ENCODE results near the gene MTCL3.

MTCL3 gene

GRCh38 chr6:127496471-127496870, 22.7 kb downstream of the MTCL3 start:
- no peak overlapping the region for H3K9ac ChIP-seq (ENCODE audit: insufficient read depth in 1 of 2, low read length in 2 of 2)
- H3K4me1 ChIP-seq (ENCODE audit: control insufficient read depth in 5 of 5, insufficient read depth in 5 of 5, low read length in 5 of 5), result no peaks in the 10 kb centered on the region
- H3K9me3 ChIP-seq (ENCODE audit: control insufficient read depth in 4 of 4, insufficient read depth in 3 of 4, low read length in 3 of 4), result peaks cover 0 to 2% (median 0%) of the 10 kb centered on the region in 4 donors
- 90 to 93% methylated on average over 1 of the region's 1 CpG for WGBS, 2 donors
- ATAC-seq (ENCODE audit: insufficient read depth, low FRiP score) (no peak), DNase-seq (no peak)
- no peak overlapping the region for H3K4me3 ChIP-seq
- no peaks in the 10 kb centered on the region for H3K36me3 ChIP-seq (ENCODE audit: control insufficient read depth in 4 of 4, insufficient read depth in 4 of 4, low read length in 4 of 4)
- TF ChIP-seq, protein P1, sequence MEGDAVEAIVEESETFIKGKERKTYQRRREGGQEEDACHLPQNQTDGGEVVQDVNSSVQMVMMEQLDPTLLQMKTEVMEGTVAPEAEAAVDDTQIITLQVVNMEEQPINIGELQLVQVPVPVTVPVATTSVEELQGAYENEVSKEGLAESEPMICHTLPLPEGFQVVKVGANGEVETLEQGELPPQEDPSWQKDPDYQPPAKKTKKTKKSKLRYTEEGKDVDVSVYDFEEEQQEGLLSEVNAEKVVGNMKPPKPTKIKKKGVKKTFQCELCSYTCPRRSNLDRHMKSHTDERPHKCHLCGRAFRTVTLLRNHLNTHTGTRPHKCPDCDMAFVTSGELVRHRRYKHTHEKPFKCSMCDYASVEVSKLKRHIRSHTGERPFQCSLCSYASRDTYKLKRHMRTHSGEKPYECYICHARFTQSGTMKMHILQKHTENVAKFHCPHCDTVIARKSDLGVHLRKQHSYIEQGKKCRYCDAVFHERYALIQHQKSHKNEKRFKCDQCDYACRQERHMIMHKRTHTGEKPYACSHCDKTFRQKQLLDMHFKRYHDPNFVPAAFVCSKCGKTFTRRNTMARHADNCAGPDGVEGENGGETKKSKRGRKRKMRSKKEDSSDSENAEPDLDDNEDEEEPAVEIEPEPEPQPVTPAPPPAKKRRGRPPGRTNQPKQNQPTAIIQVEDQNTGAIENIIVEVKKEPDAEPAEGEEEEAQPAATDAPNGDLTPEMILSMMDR (IDR thresholded peaks at IDR 0.05; ENCODE audit: control extremely low read depth, extremely low read depth), result no peak
- no peak overlapping the region for H3K27ac ChIP-seq (ENCODE audit: low read depth in 1 of 2, low read length in 1 of 2)
- H3K27me3 ChIP-seq (ENCODE audit: control insufficient read depth in 3 of 3, insufficient read depth in 3 of 3, low read length in 2 of 3), result no peaks in the 10 kb centered on the region

- TF ChIP-seq, protein P1 (IDR thresholded peaks at IDR 0.05; ENCODE audit: control extremely low read depth, extremely low read depth), result no peak
- H3K9me3 ChIP-seq (ENCODE audit: control insufficient read depth in 4 of 4, insufficient read depth in 3 of 4, low read length in 3 of 4), result peaks cover 0 to 3% (median under 1%) of the 10 kb centered on the region in 4 donors
- DNase-seq (no peak), ATAC-seq (ENCODE audit: insufficient read depth, low FRiP score) (no peak)
- H3K36me3 ChIP-seq (ENCODE audit: control insufficient read depth in 4 of 4, insufficient read depth in 4 of 4, low read length in 4 of 4), result no peaks in the 10 kb centered on the region
- no peaks in the 10 kb centered on the region for H3K27me3 ChIP-seq (ENCODE audit: control insufficient read depth in 3 of 3, insufficient read depth in 3 of 3, low read length in 2 of 3)
- H3K9ac ChIP-seq (ENCODE audit: insufficient read depth in 1 of 2, low read length in 2 of 2), result no peak overlapping the region
- no peaks in the 10 kb centered on the region for H3K4me1 ChIP-seq (ENCODE audit: control insufficient read depth in 5 of 5, insufficient read depth in 5 of 5, low read length in 5 of 5)
- no peak overlapping the region for H3K27ac ChIP-seq (ENCODE audit: low read depth in 1 of 2, low read length in 1 of 2)
- H3K4me3 ChIP-seq, result no peak overlapping the region
Observed at GRCh38 chr6:127494240-127494767, 24.8 kb downstream of the MTCL3 start.

DNA sequence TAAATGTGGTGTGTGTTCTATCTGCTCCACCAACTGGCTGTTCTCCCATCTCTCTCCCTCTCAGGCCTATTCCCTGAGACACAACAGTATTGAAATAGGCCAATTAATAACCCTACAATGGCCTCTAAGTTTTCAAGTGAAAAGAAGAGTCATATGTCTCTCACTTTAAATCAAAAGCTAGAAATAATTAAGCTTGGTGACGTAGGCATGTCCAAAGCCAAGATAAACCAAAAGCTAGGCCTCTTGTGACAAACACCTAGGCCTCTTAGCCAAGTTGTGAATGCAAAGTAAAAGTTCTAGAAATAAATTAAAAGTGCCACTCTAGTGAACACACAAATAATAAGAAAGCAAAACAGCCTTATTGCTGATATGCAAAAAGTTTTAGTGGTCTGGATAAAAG, 29.9 kb downstream of the MTCL3 start:
- H3K36me3 ChIP-seq (ENCODE audit: control insufficient read depth in 4 of 4, insufficient read depth in 4 of 4, low read length in 4 of 4), result no peaks in the 10 kb centered on the region
- peaks cover 0 to 3% (median 0%) of the 10 kb centered on the region in 4 donors for H3K9me3 ChIP-seq (ENCODE audit: control insufficient read depth in 4 of 4, insufficient read depth in 3 of 4, low read length in 3 of 4)
- H3K27me3 ChIP-seq (ENCODE audit: control insufficient read depth in 3 of 3, insufficient read depth in 3 of 3, low read length in 2 of 3), result no peaks in the 10 kb centered on the region
- ATAC-seq (ENCODE audit: insufficient read depth, low FRiP score) (no peak), DNase-seq (no peak)
- WGBS, 2 donors, result 92 to 94% methylated on average over 1 of the region's 1 CpG
- peaks cover 0 to 2% (median 0%) of the 10 kb centered on the region in 5 donors for H3K4me1 ChIP-seq (ENCODE audit: control insufficient read depth in 5 of 5, insufficient read depth in 5 of 5, low read length in 5 of 5)
- H3K27ac ChIP-seq (ENCODE audit: low read depth in 1 of 2, low read length in 1 of 2), result no peak overlapping the region
- no peak overlapping the region for H3K4me3 ChIP-seq
- TF ChIP-seq, protein P1 (IDR thresholded peaks at IDR 0.05; ENCODE audit: control extremely low read depth, extremely low read depth), result no peak
- H3K9ac ChIP-seq (ENCODE audit: insufficient read depth in 1 of 2, low read length in 2 of 2), result no peak overlapping the region

DNA sequence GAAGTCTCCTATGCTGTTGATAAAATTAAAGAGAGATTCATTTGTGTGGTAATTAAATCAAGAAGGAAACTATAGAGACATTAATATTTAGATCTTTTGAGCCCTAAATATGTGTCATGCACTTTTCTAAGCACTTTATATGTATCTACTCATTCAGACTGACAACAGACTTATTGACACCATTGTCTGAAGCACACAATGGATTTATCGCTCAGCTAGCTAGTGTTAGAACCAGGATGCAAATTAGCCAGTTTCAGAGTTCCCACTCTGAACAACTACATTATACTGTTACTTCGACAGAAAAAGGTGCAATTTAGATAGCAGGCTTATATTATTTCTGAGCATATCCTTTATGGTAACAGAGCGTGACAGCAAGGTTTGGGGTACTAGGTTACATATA, 32.2 kb downstream of the MTCL3 start:
- 94 to 97% methylated on average over 3 of the region's 3 CpGs for WGBS, 2 donors
- no peak overlapping the region for H3K9ac ChIP-seq (ENCODE audit: insufficient read depth in 1 of 2, low read length in 2 of 2)
- H3K9me3 ChIP-seq (ENCODE audit: control insufficient read depth in 4 of 4, insufficient read depth in 3 of 4, low read length in 3 of 4), result peaks cover 0 to 3% (median 0%) of the 10 kb centered on the region in 4 donors
- peaks cover 0 to 4% (median 0%) of the 10 kb centered on the region in 5 donors for H3K4me1 ChIP-seq (ENCODE audit: control insufficient read depth in 5 of 5, insufficient read depth in 5 of 5, low read length in 5 of 5)
- H3K4me3 ChIP-seq, result no peak overlapping the region
- ATAC-seq (ENCODE audit: insufficient read depth, low FRiP score) (no peak), DNase-seq (no peak)
- no peaks in the 10 kb centered on the region for H3K36me3 ChIP-seq (ENCODE audit: control insufficient read depth in 4 of 4, insufficient read depth in 4 of 4, low read length in 4 of 4)
- TF ChIP-seq, protein P1 (IDR thresholded peaks at IDR 0.05; ENCODE audit: control extremely low read depth, extremely low read depth), result no peak
- no peaks in the 10 kb centered on the region for H3K27me3 ChIP-seq (ENCODE audit: control insufficient read depth in 3 of 3, insufficient read depth in 3 of 3, low read length in 2 of 3)
- H3K27ac ChIP-seq (ENCODE audit: low read depth in 1 of 2, low read length in 1 of 2), result no peak overlapping the region
